HG03342 (cell line): ENCODE data around the gene MT1A.
"Not testable (repeated sequence)": the region's sequence is repeated elsewhere in the genome, so short reads cannot be mapped to it uniquely, and the experiment has no call there.

ENCODE experiments used
- ATAC-seq: cut with Tn5 transposase; IDR thresholded peaks from one replicate; pipeline ENCODE4 v1.9.1; 2021; ENCODE audit warnings: mild to moderate bottlenecking, moderate library complexity; ENCODE audit not compliant: unreplicated experiment

MT1A gene

GRCh38 chr16:56652600-56652999, 14.1 kb downstream of the MT1A start:
- no peak for ATAC-seq

DNA sequence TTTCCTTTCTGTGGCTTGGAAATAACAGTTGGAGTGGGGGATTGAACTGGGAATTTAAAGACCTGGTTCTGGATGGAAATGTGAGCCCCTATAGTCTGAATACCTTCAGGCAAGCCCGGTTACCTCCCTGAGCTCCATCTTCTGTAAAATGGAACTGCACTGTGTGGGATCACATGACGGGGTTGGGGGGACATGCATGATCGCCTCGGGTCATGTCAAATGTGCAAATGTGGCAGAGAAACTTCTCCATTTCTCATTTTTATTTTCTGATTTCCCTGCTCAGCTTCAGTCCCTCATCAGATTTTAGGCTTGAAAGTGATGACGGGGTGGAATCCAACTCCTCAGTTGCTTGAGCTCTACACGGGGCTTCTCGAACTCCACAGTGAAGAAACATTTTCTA, 14.8 kb downstream of the MT1A start:
- ATAC-seq, result no peak

- ATAC-seq, result peak; percentile 52
These were observed 19.3 kb downstream of the MT1A start, which contains the start of gene MT1F for GRCh38 chr16:56657555-56658326. TSS of gene MT1F (plus strand) at chr16:56657959. CDS start at chr16:56658059, 100 bp downstream.

DNA sequence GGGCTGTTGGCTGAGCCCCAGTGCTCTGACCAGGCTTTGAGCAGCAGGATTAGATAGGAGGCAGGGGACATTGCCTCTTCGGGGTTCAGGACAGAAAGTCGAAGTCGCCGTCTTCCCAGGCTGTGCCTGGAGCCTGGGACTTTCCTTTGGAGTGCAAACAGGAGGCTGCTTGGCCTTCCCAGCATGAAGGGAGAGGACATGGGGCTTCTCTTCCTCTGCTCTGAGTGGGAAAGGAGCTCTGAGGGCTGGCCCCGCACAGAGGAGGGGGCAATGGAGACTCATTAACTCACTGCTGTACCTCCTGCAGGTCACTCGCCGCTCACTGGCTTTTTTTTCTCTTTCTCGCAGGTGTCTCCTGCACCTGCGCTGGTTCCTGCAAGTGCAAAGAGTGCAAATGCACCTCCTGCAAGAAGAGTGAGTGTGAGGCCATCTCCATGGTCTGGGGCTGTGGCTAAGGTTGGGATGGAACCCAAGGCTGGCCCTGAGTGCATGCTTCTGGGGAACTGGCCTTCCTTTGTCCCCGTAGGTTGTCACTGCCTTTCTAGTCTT, 19.9 kb downstream of the MT1A start:
- ATAC-seq, result no peak

DNA sequence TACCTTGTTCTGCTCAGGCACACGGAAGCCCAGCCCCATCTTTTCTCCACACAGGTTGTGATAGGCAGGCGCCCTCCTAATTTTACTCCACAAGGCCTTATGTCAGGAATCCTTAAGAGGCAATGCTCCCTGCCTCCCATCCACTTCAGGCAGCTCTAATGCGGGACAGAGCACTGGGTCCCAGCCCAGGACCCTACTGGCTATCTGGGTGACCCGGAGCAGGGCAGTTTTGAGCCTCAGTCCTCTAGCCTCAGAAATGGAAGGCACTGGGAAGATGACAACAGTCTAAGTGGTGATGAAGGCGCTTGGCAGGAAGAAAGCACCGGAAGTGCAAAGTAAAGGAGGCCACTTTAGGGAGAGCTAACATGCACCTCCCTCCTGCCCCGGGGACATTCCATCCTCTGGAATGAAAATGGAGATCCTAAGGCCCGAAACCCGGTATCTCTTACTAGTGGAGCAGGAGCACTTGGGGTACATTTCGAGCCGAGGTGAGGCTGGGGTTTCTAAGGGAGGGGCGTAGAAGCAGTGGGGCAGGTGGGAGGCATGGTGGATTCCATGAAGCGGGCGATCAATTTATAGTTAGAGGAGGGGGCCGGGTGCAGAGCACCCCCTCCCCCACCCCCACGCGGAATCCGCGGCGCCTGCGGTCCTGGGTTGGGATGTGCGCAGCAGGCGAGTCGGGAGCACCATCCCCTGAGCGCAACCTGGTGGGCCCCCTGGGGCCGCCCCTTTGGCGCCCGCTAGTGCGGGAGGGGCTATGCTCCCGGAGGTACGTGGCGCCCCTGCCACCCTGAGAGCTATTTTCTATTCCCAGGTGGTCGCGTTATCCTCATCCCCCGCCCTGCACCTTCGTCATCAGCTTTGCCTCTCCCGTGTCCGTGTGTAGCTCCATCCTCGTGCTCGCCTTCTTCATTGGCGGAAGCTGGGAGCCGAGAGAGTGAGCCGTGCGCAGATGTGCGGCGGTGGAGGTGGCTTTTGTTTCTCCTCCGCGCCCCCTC, 24.2 kb downstream of the MT1A start:
- no peak for ATAC-seq

GRCh38 chr16:56664506-56664905, 26.0 kb downstream of the MT1A start:
- no peak for ATAC-seq

DNA sequence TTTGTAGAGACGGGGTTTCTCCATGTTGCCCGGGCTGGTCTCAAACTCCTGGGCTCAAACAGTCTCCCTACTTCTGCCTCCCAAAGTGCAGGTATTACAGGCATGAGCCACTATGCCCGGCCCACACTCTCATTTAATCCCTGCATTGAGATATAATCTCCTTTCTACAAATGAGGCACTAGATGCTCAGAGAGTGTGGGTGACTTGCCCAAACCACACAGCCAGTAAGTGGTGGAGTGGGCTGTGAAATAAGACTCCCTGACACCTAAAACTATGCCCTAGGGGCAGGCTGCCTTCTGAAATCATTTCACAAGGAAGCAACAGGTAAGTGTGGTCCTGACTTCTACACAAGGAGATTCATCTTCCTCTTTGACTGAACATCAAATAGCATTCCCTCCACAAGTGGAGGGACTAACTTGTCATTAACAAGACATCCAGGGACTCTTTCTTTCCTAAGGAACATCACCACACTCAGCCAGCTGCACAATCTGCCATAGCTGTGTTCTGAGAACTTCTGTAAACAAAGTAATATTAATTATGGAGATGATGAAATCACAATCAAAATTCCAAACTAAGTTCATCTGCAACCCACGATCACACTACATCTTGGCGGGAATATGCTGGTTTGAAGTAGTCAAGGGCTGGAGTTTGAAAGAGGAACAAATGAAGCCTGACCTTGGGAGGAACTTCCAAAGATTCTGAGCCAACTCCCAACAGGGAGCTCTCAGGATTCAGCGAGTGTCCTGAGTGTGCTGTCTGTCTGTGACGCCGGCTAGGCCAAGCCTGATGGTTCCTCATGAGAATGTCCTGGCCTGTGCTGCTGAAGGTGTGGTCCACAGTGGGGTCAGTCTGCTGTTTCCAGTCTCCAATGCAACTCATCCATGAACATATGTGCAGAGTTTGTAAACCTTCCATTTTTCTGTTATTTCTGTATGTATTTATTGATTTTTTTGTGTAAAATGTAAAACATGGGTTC, 27.1 kb downstream of the MT1A start:
- not testable (repeated sequence) for ATAC-seq

DNA sequence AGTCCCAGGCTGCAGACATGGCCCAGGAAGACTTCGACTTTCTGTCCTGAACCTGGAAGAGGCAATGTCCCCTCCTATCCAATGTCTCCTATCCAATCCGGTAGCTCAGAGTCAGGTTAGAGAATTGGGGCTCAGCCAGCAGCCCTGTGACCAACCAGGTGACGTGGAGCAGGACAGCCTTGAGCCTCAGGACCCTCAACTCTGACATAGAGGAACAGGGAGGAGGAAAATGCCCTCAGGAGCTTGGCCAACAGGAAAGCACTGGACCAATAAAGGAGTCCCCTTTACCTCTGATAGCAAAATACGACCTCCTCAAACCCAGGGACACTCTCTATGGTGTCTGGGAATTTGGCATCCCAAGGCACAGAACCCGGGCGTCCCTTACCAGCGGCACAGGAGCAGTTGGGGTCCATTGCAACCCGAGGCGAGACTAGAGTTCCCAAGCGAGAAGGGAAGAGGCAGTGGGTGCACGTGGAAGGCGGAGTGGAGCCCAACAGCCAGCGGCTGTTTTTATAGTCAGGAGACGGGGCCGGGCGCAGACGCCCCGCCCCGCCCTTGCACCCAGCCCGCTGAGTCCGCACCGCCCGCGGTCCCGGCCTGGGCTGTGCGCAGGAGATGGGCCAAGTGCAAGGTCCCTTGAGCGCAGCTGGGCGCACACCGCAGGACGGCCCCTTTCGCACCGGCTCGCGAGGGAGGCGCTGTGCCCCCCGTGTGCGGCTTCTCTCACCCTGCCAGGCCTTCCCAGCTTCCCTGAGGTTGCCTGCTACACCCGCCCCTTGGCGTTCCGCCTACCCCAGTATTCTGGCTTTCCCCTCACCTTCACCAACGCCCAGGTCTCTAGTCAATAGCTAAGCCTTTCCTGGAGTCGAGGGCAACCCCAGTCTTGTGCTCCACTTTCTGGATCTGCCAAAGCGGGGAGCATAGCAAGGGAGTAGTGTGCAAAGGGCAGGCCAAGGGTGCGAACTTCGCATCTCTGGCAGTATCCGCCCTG, 29.4 kb downstream of the MT1A start, which contains the start of gene MT1G:
Gene MT1G, minus strand, starts transcription at position 485 of the 991 bp plus-strand sequence. Its CDS starts 72 bp downstream, at position 413.
- ATAC-seq, result no peak

- no peak for ATAC-seq
These were observed 30.8 kb downstream of the MT1A start, which contains the start of gene MT1H for GRCh38 chr16:56669005-56669839. TSS of gene MT1H (plus strand) at chr16:56669814. CDS start at chr16:56669885, 71 bp downstream.

- no peak for ATAC-seq
These were observed 31.6 kb downstream of the MT1A start for GRCh38 chr16:56669840-56670619.

GRCh38 chr16:56670620-56670934, 32.1 kb downstream of the MT1A start:
- ATAC-seq, result no peak

DNA sequence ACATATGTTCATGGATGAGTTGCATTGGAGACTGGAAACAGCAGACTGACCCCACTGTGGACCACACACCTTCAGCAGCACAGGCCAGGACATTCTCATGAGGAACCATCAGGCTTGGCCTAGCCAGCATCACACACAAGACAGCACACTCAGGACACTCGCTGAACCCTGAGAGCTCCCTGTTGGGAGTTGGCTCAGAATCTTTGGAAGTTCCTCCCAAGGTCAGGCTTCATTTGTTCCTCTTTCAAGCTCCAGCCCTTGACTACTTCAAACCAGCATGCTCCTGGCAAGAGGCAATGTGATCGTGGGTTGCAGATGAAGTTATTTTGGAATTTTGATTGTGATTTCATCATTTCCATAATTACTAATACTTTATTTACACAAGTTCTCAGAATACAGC, 33.2 kb downstream of the MT1A start:
- not testable (repeated sequence) for ATAC-seq

- ATAC-seq, result not testable (repeated sequence)
These were observed 33.7 kb downstream of the MT1A start for GRCh38 chr16:56672171-56672570.

DNA sequence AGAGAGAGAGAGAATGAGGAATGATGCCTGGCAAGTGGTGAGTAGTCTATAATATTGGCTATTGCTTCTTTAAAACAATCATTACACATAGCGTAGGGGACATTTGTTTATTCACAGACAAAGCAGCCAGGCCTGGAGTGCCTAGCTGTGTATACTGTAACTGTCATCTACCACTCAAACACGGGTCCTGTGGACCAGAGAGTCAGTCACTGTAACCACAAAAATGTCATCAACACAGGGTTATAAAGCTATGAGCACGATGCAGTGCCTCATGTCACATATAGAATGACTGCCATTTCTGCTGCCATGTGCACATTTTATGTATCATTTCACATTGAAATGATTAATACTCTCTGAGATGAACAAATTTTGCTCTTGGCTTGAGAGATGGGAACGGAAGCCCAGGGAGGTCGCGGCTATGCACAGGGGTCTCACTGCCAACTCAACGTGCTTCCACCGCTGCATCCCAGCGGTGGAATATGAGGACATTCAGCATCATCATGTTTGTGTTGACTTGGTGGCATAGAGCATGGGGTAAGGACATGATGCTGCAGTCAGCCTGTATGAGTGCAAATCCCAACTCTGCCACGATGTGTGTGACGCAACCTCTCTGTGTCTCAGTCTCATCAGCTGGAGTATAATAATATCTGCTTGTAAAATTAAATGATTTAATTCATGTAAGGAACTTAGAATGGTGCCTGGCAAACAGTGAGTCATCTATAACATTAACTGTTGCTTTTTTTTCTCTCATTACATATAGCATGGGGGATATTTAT, 34.5 kb downstream of the MT1A start:
- ATAC-seq, result no peak

DNA sequence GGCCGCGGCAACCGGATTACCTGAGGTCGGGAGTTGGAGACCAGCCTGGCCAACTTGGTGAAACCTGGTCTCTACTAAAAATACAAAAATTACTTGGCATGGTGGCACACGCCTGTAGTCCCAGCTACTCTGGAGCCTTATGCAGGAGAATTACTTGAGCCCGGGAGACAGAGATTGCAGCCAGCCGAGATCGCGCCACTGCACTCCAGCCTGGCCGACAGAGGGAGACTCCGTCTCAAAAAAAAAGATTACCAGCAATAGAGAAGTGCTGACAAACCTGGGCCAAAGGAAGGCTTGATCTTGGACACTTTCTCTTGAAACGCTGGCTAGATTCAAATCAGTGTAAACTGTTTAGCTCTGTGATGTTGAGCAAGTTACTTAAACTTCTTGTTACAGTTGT, 35.5 kb downstream of the MT1A start:
- no peak for ATAC-seq

DNA sequence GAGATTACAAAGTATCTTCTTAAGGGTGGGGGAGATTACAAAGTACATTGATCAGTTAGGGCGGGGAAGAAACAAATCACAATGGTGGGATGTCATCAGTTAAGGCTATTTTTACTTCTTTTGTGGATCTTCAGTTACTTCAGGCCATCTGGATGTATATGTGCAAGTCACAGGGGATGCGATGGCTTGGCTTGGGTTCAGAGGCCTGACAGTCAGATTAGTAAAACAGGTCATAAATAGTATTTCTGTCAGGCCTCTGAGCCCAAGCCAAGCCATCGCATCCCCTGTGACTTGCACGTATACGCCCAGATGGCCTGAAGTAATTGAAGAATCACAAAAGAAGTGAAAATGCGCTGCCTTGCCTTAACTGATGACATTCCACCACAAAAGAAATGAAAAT, 36.1 kb downstream of the MT1A start:
- not testable (repeated sequence) for ATAC-seq
